HepG2 (cell line): ENCODE data around the gene TMEM14C. TPM values are rescaled to one million over a fixed set of nuclear protein-coding genes. Genes with fewer than 3 reads are reported as not detected.

Experiments used
- AGO2 ChIP-seq: fragments of 200-400 bp; formaldehyde crosslinking; optimal IDR thresholded peaks from 2 replicates; pipeline ENCODE3; 2017; ENCODE audit warnings: mild to moderate bottlenecking, low read depth, low read length, moderate library complexity
- ARNT2 ChIP-seq: sonication (generic); formaldehyde crosslinking; IDR thresholded peaks from 2 replicates; pipeline ENCODE4 v1.8.0; 2022; ENCODE audit warnings: mild to moderate bottlenecking, low read depth, missing genetic modification reagents, moderate library complexity
- CC2D1A ChIP-seq: sonication (generic); formaldehyde crosslinking; IDR thresholded peaks from 2 replicates; pipeline ENCODE4 v1.8.1; 2023; ENCODE audit warnings: mild to moderate bottlenecking, missing genetic modification reagents
- EEA1 ChIP-seq: sonication (generic); formaldehyde crosslinking; IDR thresholded peaks from 2 replicates; pipeline ENCODE4 v1.5.1; 2020; ENCODE audit warnings: mild to moderate bottlenecking, missing genetic modification reagents, borderline replicate concordance
- ELF1 ChIP-seq: sonication (generic); formaldehyde crosslinking; IDR thresholded peaks from 2 replicates; pipeline ENCODE4 v1.4.0; 2020; ENCODE audit warnings: missing genetic modification reagents
- FIP1L1 ChIP-seq: fragments of 200-400 bp; formaldehyde crosslinking; IDR thresholded peaks from 2 replicates; pipeline ENCODE4 v1.6.1; 2018; ENCODE audit warnings: low read depth, mild to moderate bottlenecking, low read length, moderate library complexity, borderline replicate concordance; ENCODE audit not compliant: insufficient read depth
- HDAC1 ChIP-seq: sonication (generic); formaldehyde crosslinking; IDR thresholded peaks from 2 replicates; pipeline ENCODE4 v1.5.1; 2020; ENCODE audit warnings: mild to moderate bottlenecking, missing genetic modification reagents
- MEF2D ChIP-seq: sonication (generic); formaldehyde crosslinking; IDR thresholded peaks from 2 replicates; pipeline ENCODE4 v1.5.1; 2020; ENCODE audit warnings: mild to moderate bottlenecking, missing genetic modification reagents
- NRL ChIP-seq: sonication (generic); formaldehyde crosslinking; IDR thresholded peaks from 2 replicates; pipeline ENCODE4 v1.5.0; 2020; ENCODE audit warnings: missing genetic modification reagents, mild to moderate bottlenecking, moderate library complexity, borderline replicate concordance
- STAG1 ChIP-seq: sonication (generic); formaldehyde crosslinking; IDR thresholded peaks from 2 replicates; pipeline ENCODE4 v1.4.0; 2020; ENCODE audit warnings: missing genetic modification reagents
- ZC3H4 ChIP-seq: sonication (generic); formaldehyde crosslinking; IDR thresholded peaks from 2 replicates; pipeline ENCODE4 v1.4.0; 2020; ENCODE audit warnings: missing genetic modification reagents, borderline replicate concordance
- ZNF276 ChIP-seq: sonication (generic); formaldehyde crosslinking; IDR thresholded peaks from 2 replicates; pipeline ENCODE4 v1.4.0; 2020; ENCODE audit warnings: mild to moderate bottlenecking, low read depth, missing genetic modification reagents
- ZNF354B ChIP-seq: sonication (generic); formaldehyde crosslinking; IDR thresholded peaks from 2 replicates; pipeline ENCODE4 v1.8.0; 2022; ENCODE audit warnings: mild to moderate bottlenecking, missing genetic modification reagents
- ZNF639 ChIP-seq: conservative IDR thresholded peaks from 2 replicates; pipeline ENCODE4 v1.6.1; 2018; ENCODE audit warnings: missing genetic modification reagents
- ZNF670 ChIP-seq: sonication (generic); formaldehyde crosslinking; IDR thresholded peaks from 2 replicates; pipeline ENCODE4 v1.8.0; 2022; ENCODE audit warnings: mild to moderate bottlenecking, missing genetic modification reagents, borderline replicate concordance
- ZNF713 ChIP-seq: sonication (generic); formaldehyde crosslinking; IDR thresholded peaks from 2 replicates; pipeline ENCODE4 v1.4.0; 2020; ENCODE audit warnings: mild to moderate bottlenecking, missing genetic modification reagents
- ZNF782 ChIP-seq: sonication (generic); formaldehyde crosslinking; IDR thresholded peaks from 2 replicates; pipeline ENCODE4 v1.4.0; 2020; ENCODE audit warnings: missing genetic modification reagents, mild to moderate bottlenecking, borderline replicate concordance
- polyA plus RNA-seq, 8 experiments: library from polyadenylated mRNA; depleted of rRNA in 3 of 8; stranded (reverse) in 7 of 8; unstranded in 1 of 8; fragments of >200 nt; fragmentation: Illumina TruSeq in 4 of 8; extraction: Trizol in 4 of 8; gene quantifications; 2 replicates each; pipeline versions ENCODE4 v1.2.1 to v1.2.3, GENCODE V29; 2011 to 2016; ENCODE audit warnings: low read depth in 4 of 8, missing spikeins in 1 of 8, mixed read lengths in 1 of 8; ENCODE audit not compliant: insufficient read depth in 1 of 8
- total RNA-seq, 5 experiments: library from RNA; depleted of rRNA; stranded (reverse); fragments of >200 nt; fragmentation: Illumina TruSeq; extraction: Trizol; gene quantifications; 2 replicates each; pipeline ENCODE4 v1.2.3, GENCODE V29; 2016; ENCODE audit warnings: low read depth in 1 of 5
- TF ChIP-seq, protein P1 (sequence below): sonication (generic); formaldehyde crosslinking; conservative IDR thresholded peaks from 2 replicates; pipeline ENCODE4 v1.4.0; 2020; ENCODE audit warnings: missing genetic modification reagents
- TF ChIP-seq, protein P2 (sequence below): sonication (generic); formaldehyde crosslinking; IDR thresholded peaks from 2 replicates; pipeline ENCODE4 v1.4.0; 2020; ENCODE audit warnings: missing genetic modification reagents
- TF ChIP-seq, protein P3 (sequence below): sonication (generic); formaldehyde crosslinking; IDR thresholded peaks from 2 replicates; pipeline ENCODE4 v1.8.0; 2022; ENCODE audit warnings: mild to moderate bottlenecking, missing genetic modification reagents; ENCODE audit not compliant: insufficient replicate concordance
- TF ChIP-seq, protein P4 (sequence below): IDR thresholded peaks from 2 replicates; pipeline ENCODE4 v1.6.1; 2016; ENCODE audit warnings: low read depth, borderline replicate concordance

The TMEM14C gene
- total and polyA plus RNA-seq, 2 of the 13 experiments (the other 11 are each of a cell fraction or from before 2014, with no cell fraction given) = 184 TPM

DNA sequence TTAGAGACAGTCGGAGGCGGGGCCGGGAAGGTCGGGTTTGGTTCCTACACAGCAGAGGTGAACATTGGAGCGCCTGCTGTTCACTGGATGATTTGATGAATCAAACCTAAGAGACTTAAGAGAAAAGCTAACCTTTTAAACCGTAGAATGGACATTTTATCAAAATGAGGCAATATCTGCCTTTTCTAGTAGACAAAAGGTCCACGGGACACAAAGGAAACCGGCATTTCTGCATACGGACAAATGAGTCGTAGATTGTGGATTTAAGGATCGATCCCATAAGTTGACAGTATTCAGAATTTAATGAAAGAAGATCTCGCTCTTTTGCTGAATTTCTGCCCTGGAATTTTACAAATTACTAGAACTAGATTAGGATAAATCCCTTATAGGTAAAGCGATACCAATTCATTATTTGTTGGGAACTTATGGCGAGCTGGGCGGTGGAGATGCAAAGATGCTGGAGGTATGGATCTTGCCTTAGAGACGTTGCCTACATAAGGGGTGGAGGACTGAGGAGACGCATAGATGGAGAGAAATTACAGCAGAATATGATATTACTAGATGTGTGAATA lies 27.7 kb upstream of the TMEM14C start (continued):
- TF ChIP-seq ZNF713 (CRISPR knock-in tag) (no peak), CC2D1A (0 out of 2 replicates have a peak, but pooled peaks have one; percentile 54), EEA1 (no peak), NRL (CRISPR knock-in tag) (no peak), ZNF782 (no peak), ZNF639 (CRISPR knock-in tag) (no peak), AGO2 (no peak), ZC3H4 (CRISPR knock-in tag) (0 out of 2 replicates have a peak, but pooled peaks have one; percentile 45), FIP1L1 (no peak), ZNF276 (CRISPR knock-in tag) (no peak), STAG1 (CRISPR knock-in tag) (no peak), ARNT2 (no peak), ZNF670 (CRISPR knock-in tag) (no peak), ZNF354B (CRISPR knock-in tag) (no peak), MEF2D (CRISPR knock-in tag) (no peak), HDAC1 (CRISPR knock-in tag) (peak; percentile 3; the same call in 1 of the 2 replicates), ELF1 (CRISPR knock-in tag) (no peak)
- TF ChIP-seq, protein P1, sequence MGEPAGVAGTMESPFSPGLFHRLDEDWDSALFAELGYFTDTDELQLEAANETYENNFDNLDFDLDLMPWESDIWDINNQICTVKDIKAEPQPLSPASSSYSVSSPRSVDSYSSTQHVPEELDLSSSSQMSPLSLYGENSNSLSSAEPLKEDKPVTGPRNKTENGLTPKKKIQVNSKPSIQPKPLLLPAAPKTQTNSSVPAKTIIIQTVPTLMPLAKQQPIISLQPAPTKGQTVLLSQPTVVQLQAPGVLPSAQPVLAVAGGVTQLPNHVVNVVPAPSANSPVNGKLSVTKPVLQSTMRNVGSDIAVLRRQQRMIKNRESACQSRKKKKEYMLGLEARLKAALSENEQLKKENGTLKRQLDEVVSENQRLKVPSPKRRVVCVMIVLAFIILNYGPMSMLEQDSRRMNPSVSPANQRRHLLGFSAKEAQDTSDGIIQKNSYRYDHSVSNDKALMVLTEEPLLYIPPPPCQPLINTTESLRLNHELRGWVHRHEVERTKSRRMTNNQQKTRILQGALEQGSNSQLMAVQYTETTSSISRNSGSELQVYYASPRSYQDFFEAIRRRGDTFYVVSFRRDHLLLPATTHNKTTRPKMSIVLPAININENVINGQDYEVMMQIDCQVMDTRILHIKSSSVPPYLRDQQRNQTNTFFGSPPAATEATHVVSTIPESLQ (CRISPR knock-in tag) = no peak
- TF ChIP-seq, protein P2, sequence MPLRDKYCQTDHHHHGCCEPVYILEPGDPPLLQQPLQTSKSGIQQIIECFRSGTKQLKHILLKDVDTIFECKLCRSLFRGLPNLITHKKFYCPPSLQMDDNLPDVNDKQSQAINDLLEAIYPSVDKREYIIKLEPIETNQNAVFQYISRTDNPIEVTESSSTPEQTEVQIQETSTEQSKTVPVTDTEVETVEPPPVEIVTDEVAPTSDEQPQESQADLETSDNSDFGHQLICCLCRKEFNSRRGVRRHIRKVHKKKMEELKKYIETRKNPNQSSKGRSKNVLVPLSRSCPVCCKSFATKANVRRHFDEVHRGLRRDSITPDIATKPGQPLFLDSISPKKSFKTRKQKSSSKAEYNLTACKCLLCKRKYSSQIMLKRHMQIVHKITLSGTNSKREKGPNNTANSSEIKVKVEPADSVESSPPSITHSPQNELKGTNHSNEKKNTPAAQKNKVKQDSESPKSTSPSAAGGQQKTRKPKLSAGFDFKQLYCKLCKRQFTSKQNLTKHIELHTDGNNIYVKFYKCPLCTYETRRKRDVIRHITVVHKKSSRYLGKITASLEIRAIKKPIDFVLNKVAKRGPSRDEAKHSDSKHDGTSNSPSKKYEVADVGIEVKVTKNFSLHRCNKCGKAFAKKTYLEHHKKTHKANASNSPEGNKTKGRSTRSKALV (CRISPR knock-in tag) = no peak
- TF ChIP-seq, protein P3, sequence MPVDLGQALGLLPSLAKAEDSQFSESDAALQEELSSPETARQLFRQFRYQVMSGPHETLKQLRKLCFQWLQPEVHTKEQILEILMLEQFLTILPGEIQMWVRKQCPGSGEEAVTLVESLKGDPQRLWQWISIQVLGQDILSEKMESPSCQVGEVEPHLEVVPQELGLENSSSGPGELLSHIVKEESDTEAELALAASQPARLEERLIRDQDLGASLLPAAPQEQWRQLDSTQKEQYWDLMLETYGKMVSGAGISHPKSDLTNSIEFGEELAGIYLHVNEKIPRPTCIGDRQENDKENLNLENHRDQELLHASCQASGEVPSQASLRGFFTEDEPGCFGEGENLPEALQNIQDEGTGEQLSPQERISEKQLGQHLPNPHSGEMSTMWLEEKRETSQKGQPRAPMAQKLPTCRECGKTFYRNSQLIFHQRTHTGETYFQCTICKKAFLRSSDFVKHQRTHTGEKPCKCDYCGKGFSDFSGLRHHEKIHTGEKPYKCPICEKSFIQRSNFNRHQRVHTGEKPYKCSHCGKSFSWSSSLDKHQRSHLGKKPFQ (CRISPR knock-in tag) = no peak
- TF ChIP-seq, protein P4, sequence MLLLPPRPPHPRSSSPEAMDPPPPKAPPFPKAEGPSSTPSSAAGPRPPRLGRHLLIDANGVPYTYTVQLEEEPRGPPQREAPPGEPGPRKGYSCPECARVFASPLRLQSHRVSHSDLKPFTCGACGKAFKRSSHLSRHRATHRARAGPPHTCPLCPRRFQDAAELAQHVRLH (CRISPR knock-in tag) = no peak
